ENCODE data around the gene KCNG4.

Gene KCNG4

DNA sequence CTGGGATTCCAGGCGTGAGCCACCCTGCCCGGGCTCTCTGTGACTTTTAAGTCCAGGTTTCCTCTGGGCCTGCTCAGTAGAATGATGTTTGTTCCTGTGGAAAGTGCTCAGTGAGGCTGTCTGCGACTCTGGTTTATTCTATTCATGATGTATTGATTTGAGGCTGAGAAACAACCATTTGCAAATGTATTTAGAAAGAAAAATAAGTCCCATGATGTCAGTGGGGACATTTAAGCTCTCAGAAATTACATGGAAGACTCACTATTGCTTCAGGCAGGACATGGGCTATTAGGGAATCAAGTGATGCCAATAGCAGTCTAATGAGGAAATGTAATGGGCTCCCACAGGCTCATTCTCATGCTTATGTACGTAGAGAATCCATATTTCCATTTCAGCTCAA lies 22.2 kb upstream of the KCNG4 start:
- ATAC-seq = no peak

DNA sequence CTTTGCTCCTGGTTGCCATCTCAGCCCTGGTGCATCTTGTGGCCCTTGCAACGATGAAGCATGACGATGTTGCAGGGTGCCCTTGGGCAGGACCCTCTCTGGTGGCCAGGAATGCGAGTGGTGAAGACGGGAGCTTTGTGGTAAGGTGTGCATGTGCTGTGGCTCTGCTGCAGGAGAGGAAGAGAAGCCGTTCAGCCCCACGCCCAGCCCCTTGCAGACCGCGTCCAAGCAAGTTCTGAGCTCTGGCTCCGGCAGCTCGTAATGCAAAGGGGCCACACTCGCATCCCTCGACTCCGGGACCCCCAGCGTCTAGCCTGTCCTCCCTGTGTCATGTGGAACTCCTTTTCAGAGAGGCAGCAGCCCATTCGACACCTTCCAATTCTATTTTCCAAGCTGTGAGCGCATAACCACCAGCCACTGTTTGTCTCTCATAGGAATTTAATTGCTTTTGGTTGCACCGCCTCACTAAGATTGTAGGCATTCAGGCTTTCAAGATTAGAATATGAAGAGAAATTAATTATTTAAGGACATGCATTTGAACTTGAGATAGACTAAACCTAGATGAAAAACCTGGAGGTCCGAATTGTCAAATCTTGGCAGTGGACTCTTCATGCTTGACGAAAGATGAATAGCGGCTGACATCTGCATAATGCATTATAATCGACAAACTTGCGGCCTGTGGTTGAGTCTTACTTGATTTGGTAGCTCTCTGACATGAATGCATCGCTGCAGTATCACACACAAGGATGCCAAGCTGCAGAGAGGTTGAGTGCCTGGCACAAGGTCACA lies 21.1 kb upstream of the KCNG4 start:
- ATAC-seq = no peak

DNA sequence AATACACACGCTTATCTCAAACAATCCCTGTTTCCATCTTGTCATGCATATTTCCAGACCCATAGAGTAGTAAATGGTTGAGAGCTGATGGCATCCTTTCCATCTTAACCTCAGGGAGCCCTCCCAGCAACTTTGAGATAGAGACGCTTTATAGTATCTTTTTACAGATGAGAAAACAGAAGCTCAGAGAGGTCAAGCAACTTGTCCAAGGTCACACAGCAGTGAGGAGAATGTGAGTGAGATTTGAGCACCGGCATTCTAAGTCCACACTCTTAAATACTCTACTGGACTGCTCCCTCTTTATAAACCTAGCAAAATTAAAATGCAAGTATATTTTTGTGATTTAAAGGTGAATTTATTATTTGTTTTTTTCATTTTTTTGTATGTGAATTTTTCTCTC lies 19.9 kb upstream of the KCNG4 start:
- ATAC-seq = no peak

DNA sequence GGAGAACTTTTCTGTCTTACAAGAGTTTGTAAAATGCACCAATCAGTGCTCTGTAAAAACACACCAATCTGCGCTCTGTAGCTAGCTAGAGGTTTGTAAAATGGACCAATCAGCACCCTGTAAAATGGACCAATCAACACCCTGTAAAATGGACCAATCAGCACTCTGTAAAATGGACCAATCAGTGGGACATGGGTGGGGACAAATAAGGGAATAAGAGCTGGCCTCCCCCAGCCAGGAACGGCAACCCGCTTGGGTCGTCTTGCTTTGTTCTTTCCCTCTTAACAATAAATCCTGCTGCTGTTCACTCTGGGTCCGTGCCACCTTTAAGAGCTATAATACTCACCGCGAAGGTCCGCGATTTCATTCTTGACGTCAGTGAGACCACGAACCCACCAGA lies 18.5 kb upstream of the KCNG4 start:
- ATAC-seq = no peak

DNA sequence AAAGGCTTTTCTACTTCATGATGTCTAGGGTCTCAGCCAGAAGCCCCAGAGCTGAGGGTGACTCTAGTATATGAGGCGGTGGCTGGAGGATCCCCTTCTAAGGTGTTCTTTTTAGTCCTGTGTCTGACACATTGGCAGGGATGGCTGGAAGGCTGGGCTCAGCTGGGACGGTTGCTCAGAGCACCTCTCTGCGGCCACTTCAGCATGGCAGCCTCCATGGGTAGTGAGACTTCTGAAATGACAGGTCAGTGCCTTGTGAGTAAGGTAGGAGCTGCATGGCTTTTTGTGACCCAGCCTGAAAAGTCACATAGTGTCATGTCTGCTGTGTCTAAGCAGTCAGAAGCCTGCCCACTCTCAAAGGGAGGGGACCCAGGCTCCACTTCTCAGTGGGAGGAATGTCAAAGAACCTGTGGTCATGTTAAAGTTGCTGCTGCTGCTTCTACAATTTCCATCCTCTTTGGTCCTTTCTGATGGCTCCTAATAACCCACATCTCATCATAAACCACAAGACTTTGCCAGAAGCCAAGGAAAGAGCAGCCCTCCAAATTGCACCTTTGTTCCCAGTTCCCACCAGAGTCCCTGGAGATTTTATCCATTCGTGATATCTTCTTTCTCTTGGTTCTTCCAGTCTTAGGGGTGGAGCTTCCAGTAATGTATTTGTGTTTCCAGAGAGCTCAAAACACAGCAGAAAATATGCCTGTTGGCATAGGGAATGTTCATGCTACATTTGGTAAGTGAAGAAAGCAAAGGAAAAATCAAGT lies 15.4 kb upstream of the KCNG4 start:
- no peak for ATAC-seq

DNA sequence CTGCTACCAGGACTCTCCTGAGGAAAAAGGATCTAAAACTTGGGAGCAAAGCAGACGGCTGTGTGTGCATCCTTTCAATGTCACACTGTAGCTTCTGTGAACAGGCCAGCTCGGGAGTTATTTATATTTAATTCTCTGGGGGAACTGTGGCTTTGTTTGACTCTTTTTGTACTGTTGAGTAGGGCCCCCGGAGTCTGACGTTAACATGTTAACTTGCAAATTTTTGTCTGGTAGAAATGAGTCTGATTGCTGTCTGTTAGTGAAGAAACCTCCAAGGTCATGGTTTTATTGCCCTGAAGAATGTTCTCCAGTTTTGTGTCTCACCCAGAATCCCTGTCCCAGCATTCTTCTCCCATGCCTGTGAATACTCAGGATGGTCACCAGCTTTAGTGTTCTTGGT lies 14.2 kb upstream of the KCNG4 start:
- no peak for ATAC-seq

DNA sequence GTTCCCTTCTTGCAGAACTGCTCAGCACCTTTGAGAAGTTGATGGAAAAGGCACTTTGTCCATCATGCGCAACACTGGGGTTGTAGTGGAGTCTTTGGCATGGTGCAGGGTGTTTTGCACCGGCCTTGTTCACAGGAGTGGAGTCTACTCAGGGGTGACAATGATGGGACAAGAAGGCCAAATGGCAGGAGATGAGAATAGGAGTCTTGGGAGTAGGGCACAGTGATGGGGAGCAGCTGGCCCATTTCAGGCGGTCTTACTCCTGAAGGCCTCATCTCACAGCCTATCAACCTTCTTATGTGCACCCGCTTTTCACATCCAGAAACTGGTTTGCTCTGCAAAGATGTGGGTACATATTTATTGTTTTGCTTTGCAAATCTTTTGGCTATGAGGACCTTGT lies 13.4 kb upstream of the KCNG4 start:
- ATAC-seq = no peak

DNA sequence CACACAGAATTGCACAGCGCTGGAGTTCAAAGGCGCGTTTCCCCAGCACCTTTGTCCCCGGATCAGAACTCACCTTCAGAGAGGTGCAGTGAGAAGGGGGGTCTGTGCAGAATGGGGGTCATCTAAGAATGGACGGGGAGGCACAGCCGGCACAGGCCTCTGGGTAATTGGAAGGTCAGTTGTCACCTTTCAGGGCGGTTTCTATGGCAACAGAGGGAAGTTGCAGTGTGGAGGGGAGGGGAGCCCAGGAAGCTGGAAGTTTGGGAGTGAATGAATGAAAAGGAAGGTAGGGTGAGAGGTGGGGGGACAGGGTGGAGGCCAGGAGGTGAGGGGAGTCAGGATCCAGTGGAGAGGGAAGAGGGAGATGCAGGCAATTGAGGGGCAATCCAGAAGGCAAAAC lies 12.4 kb upstream of the KCNG4 start:
- no peak for ATAC-seq

DNA sequence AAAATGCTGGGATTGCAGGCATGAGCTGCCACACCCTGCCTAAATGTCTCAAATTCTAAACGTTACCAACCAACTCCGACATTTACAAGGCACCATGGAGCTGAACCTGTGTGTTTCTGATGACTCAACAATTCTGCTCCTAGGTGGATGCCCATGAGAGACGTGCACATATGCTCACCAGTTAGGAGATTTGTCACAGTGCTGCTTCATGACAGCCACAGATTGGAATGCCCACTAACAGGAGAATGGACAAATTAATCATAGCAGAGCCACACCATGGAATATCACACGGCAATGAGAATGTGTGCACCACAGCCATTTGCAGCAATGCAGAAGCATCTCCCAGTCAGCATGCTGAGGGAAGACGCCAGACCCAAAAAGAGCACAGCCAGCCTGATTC lies 8.0 kb upstream of the KCNG4 start:
- ATAC-seq = no peak

DNA sequence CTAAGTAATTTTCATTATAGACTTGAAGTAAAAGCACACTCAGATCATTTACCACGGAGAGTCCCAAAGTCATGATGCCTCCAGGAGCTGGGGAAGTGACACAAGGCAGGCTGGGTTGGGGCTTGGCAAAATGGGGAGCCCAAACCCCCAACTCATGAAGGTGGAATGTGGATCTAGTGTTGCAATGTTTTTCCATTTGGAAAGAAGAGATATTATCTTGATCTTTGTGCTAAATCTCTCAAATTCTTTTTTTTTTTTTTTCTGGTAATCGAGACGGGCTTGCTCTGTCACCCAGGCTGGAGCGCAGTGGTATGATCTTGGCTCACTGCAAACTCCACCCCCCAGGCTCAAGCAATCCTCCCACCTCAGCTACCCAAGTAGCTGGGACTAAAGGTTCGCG lies 7.5 kb upstream of the KCNG4 start:
- no peak for ATAC-seq

DNA sequence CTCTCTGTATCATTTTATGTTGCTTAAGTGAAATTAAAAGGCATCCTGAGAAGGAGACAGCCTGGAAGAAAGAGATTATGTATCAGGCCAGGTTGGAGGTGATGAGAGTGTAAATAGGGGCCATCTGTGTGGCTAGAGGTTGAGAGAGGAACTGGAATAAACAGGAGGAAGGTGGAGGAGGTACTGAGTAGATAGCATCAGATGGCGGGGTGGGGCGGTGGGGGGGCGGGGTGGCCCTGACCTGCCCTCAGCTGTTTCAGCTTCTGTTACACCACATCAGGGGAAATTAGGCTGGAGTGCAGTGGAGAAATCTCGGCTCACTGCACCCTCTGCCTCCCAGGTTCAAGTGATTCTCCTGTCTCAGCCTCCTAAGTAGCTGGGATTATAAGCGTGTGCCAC lies 6.9 kb upstream of the KCNG4 start:
- ATAC-seq = no peak

DNA sequence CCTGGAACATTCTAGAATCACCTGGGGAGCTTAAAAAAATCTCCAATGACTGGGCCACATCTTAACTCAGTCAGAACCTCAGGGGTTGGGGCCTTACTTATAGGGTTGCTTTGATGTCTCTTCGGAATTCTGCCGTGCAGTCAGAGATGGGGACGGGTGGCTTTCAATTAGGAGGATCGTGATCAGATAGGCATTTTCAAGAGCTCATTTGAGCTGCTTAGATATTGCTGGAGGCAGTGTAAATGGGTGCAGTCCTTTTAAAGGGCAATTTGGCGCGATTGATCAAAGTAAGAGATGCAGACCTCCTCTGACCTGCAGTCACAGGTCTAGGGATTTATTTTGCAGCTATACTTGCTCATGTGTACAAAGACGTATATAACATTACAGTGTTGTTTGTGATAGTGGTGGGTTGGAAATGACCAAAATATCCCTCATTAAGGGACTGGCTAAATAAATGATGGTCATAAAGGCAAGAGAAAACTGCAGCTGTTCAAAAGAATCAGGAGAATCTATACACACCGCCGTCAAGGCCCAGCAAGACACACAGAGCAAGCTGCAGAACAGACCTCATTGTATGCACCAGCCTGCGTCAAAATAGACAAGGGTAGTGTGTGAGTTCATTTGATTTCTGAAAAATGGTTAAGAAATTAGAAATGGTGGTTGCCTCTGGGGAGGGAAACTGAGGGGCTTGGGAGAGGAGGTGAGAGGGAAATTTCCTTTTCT lies 6.3 kb upstream of the KCNG4 start:
- no peak for ATAC-seq

DNA sequence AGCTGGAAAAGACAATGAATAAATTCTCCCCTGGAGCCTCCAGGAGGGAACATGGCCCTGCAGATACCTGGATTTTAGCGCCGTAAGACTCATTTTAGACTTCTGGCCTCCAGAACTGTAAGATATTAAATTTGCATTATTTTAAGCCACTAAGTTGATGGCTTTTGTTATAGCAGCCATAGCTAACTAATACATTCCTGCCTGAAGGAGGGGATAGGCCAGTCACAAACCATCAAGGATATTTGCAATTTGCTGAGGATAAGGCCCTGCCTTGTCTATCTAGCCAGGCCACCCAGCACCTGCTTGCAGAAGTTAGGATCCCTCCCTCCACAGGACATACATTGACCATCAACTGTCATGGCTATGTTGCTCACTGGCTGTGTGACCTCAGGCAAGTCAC lies 4.9 kb upstream of the KCNG4 start:
- no peak for ATAC-seq

DNA sequence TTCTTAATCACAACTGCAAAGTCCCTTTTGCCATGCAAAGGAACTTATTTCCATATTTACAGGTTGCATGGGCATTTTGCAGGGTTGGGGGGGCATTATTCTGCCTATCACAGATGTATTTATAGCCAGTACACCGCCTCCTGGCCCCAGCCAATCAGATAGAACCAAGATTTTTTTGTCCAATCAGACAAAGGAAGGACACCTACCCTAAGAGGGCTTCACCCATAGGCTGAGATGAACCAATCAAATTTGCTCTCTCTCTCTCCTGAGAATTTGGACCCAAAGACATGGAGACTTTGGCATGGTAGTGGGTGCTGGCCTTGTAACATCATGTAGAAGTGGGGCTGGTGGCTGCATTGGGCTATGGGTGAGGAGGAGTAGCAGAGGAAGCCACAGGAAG lies 3.9 kb upstream of the KCNG4 start:
- no peak for ATAC-seq

DNA sequence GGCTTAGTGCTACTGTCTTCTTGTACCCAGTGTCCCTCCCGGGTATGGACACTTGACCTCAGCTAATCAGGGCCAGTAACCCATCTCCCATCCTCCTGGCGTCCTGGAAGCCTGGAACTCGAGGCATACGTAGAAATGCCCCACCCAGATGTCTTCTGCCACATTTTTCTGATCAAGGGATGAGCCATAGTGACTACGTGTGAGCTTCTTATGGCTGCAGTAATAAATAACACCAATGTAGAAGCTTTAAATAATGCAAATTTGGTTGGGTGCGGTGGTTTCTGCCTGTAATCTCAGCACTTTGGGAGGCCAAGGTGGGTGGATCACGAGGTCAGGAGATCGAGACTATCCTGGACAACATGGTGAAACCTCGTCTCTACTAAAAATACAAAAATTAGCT lies 3.0 kb upstream of the KCNG4 start:
- ATAC-seq = no peak

DNA sequence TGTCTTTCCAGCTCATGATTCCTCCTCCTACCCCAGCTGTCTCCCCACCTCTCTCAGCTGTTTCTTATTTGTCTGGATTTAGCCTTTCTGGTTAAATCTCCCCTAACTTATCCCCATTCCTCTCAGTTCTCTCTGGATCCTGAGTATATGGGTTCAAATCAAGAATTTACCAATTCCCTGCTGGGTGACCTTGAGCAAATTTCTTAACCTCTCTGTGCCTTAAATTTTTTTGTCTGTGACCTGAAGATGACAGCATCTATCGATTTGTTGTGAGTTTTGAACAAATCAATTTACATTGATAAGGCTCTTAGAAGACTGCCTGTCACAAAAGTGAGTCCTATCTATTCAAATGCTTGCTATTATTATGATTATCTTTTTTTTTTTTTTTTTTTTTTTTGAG lies 2.0 kb upstream of the KCNG4 start:
- ATAC-seq = no peak

DNA sequence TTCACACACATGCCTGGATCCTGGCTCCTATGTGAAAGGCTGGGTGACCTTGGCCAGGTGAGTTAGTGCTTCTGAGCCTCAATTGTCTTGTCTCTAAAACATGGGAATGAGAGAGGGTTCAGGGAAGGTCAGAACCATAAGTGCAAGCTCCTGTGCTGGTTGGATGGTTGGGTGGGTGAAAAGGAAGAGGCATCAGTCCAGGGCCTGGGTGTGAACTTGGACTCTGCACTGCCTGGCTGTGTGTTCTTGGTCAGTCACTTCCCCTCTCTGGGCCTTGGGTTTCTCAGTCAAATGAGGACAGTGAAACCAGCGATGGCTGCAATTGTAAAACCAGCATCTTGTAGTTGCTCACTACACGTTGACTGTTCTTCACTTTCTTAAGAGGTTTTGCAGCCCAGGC lies 643 bp upstream of the KCNG4 start:
- ATAC-seq = no peak

DNA sequence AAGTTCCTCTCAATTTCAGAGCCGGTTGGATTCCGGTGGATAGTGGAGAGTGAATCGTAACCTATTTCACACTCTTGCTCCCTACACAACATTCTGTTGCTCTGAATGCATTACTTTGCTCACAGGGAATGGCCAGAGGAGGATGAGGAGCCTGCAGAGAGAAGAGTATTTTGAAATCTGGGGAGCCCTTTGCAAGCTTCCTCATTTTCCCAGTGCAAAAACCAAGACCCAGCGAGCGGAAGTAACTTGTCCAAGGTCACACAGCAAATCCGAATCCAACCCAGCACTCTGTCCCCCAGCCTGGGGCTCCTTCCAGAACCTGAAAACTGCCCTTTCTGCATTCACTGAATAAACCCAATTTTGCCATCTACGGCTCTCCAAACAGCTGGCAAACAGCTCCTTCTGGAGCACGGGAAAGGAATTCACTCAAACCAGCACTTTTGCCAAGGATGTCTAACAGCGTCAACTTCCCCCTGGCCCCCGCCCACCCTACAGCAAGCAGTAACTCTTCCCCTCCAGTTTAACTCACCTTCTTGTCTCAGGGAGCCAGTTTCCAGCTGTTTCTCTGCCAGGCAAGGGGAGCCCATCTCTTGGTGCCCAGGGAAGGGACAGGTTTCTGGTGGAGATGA lies 557 bp downstream of the KCNG4 start:
- no peak for ATAC-seq

DNA sequence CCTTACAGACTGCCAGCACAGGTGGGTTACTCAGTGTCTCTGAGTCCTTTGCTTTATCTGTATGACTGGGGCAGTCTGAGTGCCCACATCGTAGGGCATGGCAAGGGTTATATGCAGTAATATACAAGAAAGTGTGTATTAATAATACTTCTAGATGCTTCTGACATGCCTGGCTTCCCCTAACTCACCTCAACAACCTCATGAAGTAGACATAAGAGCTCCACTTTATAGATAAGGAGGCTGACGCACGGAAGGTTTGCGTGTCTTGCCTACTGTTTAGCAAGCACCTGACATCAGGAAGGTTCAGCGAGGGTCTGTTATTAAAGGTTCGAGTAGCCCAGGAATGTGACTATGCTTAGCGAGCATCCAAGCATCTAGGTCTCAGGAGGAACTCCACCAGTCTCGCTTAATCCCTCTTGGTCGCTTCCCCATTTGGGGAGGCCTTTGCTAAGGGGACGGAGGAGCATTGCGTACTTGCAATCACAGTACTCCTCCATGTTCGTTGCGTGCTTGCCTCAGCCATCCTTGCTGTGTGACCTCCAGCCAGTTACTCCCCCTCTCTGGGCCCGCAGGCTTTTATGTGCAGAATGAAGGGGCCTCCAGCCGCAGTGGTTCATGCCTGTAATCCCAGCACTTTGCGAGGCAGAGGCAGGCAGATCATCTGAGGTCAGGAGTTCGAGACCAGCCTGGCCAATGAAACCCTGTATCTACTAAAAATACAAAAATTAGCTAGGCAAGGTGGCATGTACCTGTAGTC lies 1.6 kb downstream of the KCNG4 start:
- no peak for ATAC-seq

DNA sequence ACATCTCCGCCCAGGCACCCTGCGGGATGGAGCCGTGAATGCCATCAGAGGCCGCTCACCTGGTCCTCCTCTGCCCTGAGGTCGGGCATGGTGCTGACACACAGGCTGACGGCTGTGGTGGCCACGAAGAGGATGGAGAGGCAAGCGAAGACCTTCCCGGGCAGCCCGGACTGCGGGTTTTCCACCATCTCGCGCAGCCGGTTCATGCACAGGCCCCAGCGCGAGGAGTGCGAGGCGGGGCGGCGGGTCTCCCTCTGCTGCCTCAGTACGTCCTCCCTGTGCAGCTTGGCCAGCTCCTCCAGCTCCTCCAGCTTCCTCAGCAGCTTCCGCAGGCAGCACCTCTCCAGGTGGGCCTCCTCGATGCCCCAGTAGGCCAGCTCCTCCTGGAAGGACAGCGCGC lies 3.1 kb downstream of the KCNG4 start:
- ATAC-seq = no peak

DNA sequence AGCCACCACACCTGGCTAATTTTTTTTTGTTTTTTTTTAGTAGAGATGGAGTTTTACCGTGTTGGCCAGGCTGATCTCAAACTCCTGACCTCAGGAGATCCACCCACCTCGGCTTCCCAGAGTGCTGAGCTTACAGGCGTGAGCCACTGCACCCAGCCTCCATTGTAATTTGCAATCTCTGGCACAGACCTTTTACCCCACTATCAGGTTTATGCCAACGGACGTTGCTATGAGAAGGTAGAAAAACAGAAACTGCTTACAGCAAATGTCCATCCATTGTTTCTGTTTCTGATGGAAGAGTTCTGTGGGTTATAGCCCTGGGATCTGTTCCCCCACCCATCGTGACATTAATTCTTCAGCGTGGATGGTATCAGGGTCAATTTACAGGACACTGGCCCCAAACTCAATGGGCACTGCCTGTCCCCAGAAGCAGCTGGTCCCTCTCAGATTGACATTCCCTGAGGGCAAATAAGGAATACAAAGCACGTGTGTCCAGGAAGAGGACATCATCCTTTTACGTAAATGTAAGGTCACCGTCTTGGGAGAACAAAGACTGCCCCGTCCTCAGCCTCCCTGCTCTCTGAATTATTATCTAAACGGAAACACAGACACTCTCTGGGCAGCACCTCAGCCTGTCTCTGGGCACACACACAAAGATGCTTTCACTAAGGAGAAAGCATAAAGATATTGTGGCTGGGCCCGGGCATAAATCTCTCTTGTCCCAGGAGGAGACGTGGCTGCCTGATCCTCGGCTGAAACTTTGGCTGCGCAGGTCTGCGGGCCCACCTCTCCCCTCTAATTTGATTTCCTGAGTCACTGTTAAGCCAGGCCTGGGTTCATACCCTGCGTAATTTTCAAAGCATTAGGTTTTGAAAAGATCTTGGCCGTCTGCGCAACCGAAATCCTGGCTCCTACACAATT lies 5.2 kb downstream of the KCNG4 start:
- no peak for ATAC-seq

DNA sequence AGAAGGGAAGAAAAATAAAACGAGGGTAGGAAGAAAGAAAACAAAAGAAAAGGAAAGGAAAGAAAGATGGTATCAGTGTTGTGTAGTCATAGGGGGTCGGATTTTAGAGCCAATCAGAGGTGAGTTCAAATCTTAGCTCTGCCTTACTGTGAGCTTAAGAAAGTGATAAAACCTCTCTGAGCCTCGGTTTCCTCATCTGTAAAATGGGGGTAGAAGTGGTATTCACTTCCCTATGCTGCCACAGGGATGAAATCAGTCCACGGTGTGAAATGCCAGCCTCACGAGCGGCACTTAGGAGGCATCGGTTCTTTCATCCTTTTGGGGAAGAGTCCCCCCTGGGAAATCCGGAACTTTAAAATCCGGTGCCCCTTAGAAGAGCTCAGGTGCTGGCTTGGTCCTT lies 6.1 kb downstream of the KCNG4 start:
- no peak for ATAC-seq
